ENCODE results near the gene ANGPTL4. TPM values are rescaled to one million over a fixed set of nuclear protein-coding genes. Genes with fewer than 3 reads are reported as not detected.

Gene ANGPTL4
- total RNA-seq, 2 experiments from 2014 or later: not detected

DNA sequence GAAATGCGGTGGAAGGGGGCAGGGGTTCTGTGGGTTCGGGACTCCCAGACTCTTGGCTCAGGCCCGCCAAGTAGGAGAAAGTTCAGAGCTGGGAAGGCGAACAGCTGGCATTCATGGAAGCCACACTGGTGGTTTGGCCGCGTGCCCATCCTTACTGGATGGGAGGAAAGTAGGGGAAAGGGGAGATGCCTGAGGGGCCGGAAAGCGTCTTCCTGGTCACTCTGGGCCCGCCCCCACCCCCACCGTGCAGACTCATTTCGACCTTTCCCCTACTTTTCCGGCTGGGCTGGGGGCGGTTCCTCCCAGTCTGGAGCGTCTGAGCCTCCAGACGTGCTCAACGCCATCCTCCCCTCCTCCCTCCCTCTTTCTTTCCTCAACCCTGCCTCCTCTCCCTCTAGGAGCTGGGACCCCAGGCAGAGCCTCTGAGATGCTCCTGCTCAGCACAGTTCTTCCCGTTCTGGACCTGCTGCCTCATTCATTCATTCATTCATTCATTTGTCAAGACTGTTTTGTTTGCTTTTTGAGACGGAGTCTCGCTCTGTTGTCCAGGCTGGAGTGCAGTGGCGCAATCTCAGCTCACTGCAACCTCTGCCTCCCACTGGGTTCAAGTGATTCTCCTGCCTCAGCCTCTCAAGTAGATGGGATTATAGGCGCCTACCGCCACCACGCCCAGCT lies 3.5 kb downstream of the ANGPTL4 start:
- ATAC-seq (ENCODE audit: poor library complexity) (no peak), DNase-seq (no peak)
- Mint-ChIP-seq H3K27me3 (peaks cover 54% of the 10 kb centered on the region), H3K27ac (no peak overlapping the region), H3K4me1 (ENCODE audit: low read depth) (peaks cover 13% of the 10 kb centered on the region), H3K4me3 (no peak overlapping the region), H3K36me3 (ENCODE audit: low read depth) (no peaks in the 10 kb centered on the region), H3K9me3 (no peaks in the 10 kb centered on the region)
- CTCF ChIA-PET: interaction anchor here (0.6 kb wide), 1 partner anchor 1989 kb away, joined by 3 read pairs; no protein-coding TSS in a partner anchor
- POLR2A ChIA-PET: no interaction called here
- no peak overlapping the region for H3K4me3 ChIP-seq (ENCODE audit: low read length)
- H3K27me3 ChIP-seq (ENCODE audit: control insufficient read depth in 1 of 2, insufficient read depth in 2 of 2, low read length in 2 of 2): peaks cover 31 to 34% of the 10 kb centered on the region in 2 experiments
- no peaks in the 10 kb centered on the region for H3K36me3 ChIP-seq (ENCODE audit: insufficient read depth, low read length)
- peaks cover 18% of the 10 kb centered on the region for H3K4me1 ChIP-seq (ENCODE audit: insufficient read depth, low read length)
- H3K27ac ChIP-seq (ENCODE audit: low read depth in 1 of 2, low read length in 2 of 2): no peak overlapping the region
- TF ChIP-seq, protein P1, sequence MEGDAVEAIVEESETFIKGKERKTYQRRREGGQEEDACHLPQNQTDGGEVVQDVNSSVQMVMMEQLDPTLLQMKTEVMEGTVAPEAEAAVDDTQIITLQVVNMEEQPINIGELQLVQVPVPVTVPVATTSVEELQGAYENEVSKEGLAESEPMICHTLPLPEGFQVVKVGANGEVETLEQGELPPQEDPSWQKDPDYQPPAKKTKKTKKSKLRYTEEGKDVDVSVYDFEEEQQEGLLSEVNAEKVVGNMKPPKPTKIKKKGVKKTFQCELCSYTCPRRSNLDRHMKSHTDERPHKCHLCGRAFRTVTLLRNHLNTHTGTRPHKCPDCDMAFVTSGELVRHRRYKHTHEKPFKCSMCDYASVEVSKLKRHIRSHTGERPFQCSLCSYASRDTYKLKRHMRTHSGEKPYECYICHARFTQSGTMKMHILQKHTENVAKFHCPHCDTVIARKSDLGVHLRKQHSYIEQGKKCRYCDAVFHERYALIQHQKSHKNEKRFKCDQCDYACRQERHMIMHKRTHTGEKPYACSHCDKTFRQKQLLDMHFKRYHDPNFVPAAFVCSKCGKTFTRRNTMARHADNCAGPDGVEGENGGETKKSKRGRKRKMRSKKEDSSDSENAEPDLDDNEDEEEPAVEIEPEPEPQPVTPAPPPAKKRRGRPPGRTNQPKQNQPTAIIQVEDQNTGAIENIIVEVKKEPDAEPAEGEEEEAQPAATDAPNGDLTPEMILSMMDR (IDR thresholded peaks at IDR 0.05): no peak
- intact Hi-C loops (cut with DNase I, micrococcal nuclease): no loop called here
- no peaks in the 10 kb centered on the region for H3K9me3 ChIP-seq (ENCODE audit: control insufficient read depth in 1 of 2, insufficient read depth in 1 of 2, low read length in 2 of 2)

- ChIA-PET POLR2A (no interaction called here), CTCF (no interaction called here)
- Histone ChIP-seq H3K27ac (ENCODE audit: low read depth in 1 of 2, low read length in 2 of 2) (no peak overlapping the region), H3K4me3 (ENCODE audit: low read length) (no peak overlapping the region), H3K4me1 (ENCODE audit: insufficient read depth, low read length) (no peaks in the 10 kb centered on the region), H3K27me3 (ENCODE audit: control insufficient read depth in 1 of 2, insufficient read depth in 2 of 2, low read length in 2 of 2) (peaks cover 16 to 25% of the 10 kb centered on the region in 2 experiments), H3K36me3 (ENCODE audit: insufficient read depth, low read length) (no peaks in the 10 kb centered on the region), H3K9me3 (ENCODE audit: control insufficient read depth in 1 of 2, insufficient read depth in 1 of 2, low read length in 2 of 2) (no peaks in the 10 kb centered on the region)
- no peak for DNase-seq
- no peak overlapping the region for H3K27ac Mint-ChIP-seq
- H3K36me3 Mint-ChIP-seq (ENCODE audit: low read depth): no peaks in the 10 kb centered on the region
- intact Hi-C loops (cut with DNase I, micrococcal nuclease): no loop called here
- H3K4me3 Mint-ChIP-seq: no peak overlapping the region
- peaks cover 35% of the 10 kb centered on the region for H3K27me3 Mint-ChIP-seq
- ATAC-seq (ENCODE audit: poor library complexity): no peak
- no peaks in the 10 kb centered on the region for H3K4me1 Mint-ChIP-seq (ENCODE audit: low read depth)
- TF ChIP-seq, protein P1 (IDR thresholded peaks at IDR 0.05): no peak
- H3K9me3 Mint-ChIP-seq: no peaks in the 10 kb centered on the region
Observed at GRCh38 chr19:8370176-8371010, 6.4 kb downstream of the ANGPTL4 start.

DNA sequence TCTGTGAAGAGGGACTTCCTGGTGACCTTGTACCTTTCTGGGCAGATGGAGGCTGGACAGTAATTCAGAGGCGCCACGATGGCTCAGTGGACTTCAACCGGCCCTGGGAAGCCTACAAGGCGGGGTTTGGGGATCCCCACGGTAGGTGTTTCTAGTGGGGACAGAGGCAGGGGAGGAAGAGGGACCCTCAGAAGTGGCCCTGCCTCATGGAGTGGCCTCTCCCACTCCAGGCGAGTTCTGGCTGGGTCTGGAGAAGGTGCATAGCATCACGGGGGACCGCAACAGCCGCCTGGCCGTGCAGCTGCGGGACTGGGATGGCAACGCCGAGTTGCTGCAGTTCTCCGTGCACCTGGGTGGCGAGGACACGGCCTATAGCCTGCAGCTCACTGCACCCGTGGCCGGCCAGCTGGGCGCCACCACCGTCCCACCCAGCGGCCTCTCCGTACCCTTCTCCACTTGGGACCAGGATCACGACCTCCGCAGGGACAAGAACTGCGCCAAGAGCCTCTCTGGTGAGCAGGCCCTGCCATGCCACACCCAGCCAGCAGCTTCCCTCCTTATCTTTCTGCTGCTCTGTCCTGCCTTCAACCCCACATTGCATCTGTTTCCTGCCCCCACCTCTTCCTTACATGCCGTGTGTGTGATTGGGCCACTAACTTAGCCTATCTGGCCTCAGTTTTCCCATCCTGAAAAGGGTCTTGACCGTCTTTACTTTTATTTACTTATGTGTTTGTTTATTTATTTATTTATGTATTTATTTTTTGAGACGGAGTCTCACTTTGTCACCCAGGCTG lies 7.3 kb downstream of the ANGPTL4 start:
- TF ChIP-seq, protein P1 (IDR thresholded peaks at IDR 0.05): no peak
- intact Hi-C loops (cut with DNase I, micrococcal nuclease): no loop called here
- no peak overlapping the region for H3K27ac Mint-ChIP-seq
- Histone ChIP-seq H3K4me3 (ENCODE audit: low read length) (no peak overlapping the region), H3K9me3 (ENCODE audit: control insufficient read depth in 1 of 2, insufficient read depth in 1 of 2, low read length in 2 of 2) (no peaks in the 10 kb centered on the region), H3K27me3 (ENCODE audit: control insufficient read depth in 1 of 2, insufficient read depth in 2 of 2, low read length in 2 of 2) (peaks cover 12 to 17% of the 10 kb centered on the region in 2 experiments), H3K27ac (ENCODE audit: low read depth in 1 of 2, low read length in 2 of 2) (no peak overlapping the region), H3K4me1 (ENCODE audit: insufficient read depth, low read length) (no peaks in the 10 kb centered on the region), H3K36me3 (ENCODE audit: insufficient read depth, low read length) (no peaks in the 10 kb centered on the region)
- H3K27me3 Mint-ChIP-seq: peaks cover 27% of the 10 kb centered on the region
- no peaks in the 10 kb centered on the region for H3K9me3 Mint-ChIP-seq
- no peak overlapping the region for H3K4me3 Mint-ChIP-seq
- no peaks in the 10 kb centered on the region for H3K4me1 Mint-ChIP-seq (ENCODE audit: low read depth)
- POLR2A ChIA-PET: no interaction called here
- no peak for ATAC-seq (ENCODE audit: poor library complexity)
- DNase-seq: no peak
- H3K36me3 Mint-ChIP-seq (ENCODE audit: low read depth): no peaks in the 10 kb centered on the region
- CTCF ChIA-PET: no interaction called here
